Body of pancreas (tissue), 4 donors: Measurements from ENCODE around the gene NUDT7. TPM values are rescaled to one million over a fixed set of nuclear protein-coding genes. Genes with fewer than 3 reads are reported as not detected.

Experiments
- ATAC-seq: fragments of 150-250 bp; one replicate; pipeline ENCODE4 v1.9.1; 2016
- DNase-seq, 4 donors: peaks; one replicate each; pipeline ENCODE4 v3.0.0-alpha.2; 2019
- H3K27ac ChIP-seq, 4 donors: fragments of 200-600 bp; sonication (generic); 1 replicate in 3 of 4; 2 replicates in 1 of 4; pipeline versions ENCODE4 v1.5.1 to v1.6.1; 2016 to 2019; ENCODE audit warnings: mild to moderate bottlenecking in 1 of 4, mixed read lengths in 1 of 4, moderate library complexity in 1 of 4
- H3K27me3 ChIP-seq, 2 donors: fragments of 200-600 bp; sonication (generic); one replicate each; pipeline ENCODE4 v1.6.0; 2016; ENCODE audit warnings: mild to moderate bottlenecking in 1 of 2
- H3K36me3 ChIP-seq, 2 donors: fragments of 200-600 bp; sonication (generic); replicated peaks in 1 of 2; 2 replicates each; pipeline ENCODE4 v1.5.1; 2016; ENCODE audit warnings: low read depth in 2 of 2; ENCODE audit not compliant: insufficient read depth in 1 of 2
- H3K4me1 ChIP-seq: fragments of 200-600 bp; sonication (generic); one replicate; pipeline ENCODE4 v1.6.0; 2016
- H3K4me3 ChIP-seq, 2 donors: fragments of 200-600 bp; sonication (generic); 1 replicate in 1 of 2; 2 replicates in 1 of 2; pipeline ENCODE4 v1.5.1; 2016 to 2019
- H3K9me3 ChIP-seq, 3 donors: fragments of 200-600 bp; sonication (generic); 1 replicate in 2 of 3; 2 replicates in 1 of 3; pipeline ENCODE4 v1.5.1; 2016
- POLR2A ChIP-seq, 3 donors: fragments of 450-650 bp; IDR thresholded peaks; one replicate each; pipeline ENCODE4 v1.6.1; 2016; ENCODE audit warnings: antibody characterized with exemption in 3 of 3, mild to moderate bottlenecking in 2 of 3
- WGBS, 2 donors: methylation state at CpG; one replicate each; pipeline ENCODE4 v1.1.5; 2017; 5-methylcytosine and 5-hydroxymethylcytosine counted together
- intact Hi-C: fragments of 100-400 bp; cut with DNase I; formaldehyde crosslinking; loops from one replicate; pipeline ENCODE4 v1.15.1; 2023
- total RNA-seq, 2 donors: library from RNA; depleted of rRNA; stranded (reverse); fragments of >200 nt; gene quantifications; one replicate each; pipeline ENCODE4 v1.1.0, GENCODE V29; 2016
- TF ChIP-seq, protein P1 (sequence below), 7 experiments: fragments of 450-650 bp in 4 of 7; fragments of 200-600 bp in 3 of 7; sonication (generic) in 3 of 7; IDR thresholded peaks; one replicate each; pipeline ENCODE4 v1.5.1; 2016 to 2019; ENCODE audit warnings: antibody characterized with exemption in 7 of 7

The NUDT7 gene
- total RNA-seq, 2 donors from 2014 or later = 5.2 to 9.2 TPM

DNA sequence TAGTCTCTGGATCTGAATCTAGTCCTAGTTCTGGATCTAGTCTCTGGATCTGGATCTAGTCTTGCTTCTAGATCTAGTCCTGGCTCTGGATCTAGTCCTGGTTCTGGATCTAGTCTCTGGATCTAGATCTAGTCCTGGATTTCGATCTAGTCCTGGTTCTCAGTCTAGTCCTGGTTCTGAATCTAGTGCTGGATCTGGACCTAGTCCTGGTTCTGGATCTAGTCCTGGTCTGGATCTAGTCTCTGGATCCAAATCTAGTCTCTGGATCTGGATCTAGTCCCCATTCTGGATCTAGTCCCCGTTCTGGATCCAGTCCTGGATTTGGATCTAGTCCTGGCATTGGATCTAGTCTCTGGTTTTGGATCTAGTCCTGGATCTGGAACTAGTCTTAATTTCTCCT, 36.2 kb downstream of the NUDT7 start:
- ATAC-seq (no peak), DNase-seq (no peak)
- Histone ChIP-seq H3K4me1 (no peaks in the 10 kb centered on the region), H3K9me3 (no peaks in the 10 kb centered on the region), H3K27me3 (no peaks in the 10 kb centered on the region), H3K4me3 (no peak overlapping the region), H3K36me3 (no peaks in the 10 kb centered on the region), H3K27ac (no peak overlapping the region)
- WGBS, 2 donors = 93 to 94% methylated on average over 2 of the region's 2 CpGs
- intact Hi-C loops = no loop called here
- TF ChIP-seq, protein P1, sequence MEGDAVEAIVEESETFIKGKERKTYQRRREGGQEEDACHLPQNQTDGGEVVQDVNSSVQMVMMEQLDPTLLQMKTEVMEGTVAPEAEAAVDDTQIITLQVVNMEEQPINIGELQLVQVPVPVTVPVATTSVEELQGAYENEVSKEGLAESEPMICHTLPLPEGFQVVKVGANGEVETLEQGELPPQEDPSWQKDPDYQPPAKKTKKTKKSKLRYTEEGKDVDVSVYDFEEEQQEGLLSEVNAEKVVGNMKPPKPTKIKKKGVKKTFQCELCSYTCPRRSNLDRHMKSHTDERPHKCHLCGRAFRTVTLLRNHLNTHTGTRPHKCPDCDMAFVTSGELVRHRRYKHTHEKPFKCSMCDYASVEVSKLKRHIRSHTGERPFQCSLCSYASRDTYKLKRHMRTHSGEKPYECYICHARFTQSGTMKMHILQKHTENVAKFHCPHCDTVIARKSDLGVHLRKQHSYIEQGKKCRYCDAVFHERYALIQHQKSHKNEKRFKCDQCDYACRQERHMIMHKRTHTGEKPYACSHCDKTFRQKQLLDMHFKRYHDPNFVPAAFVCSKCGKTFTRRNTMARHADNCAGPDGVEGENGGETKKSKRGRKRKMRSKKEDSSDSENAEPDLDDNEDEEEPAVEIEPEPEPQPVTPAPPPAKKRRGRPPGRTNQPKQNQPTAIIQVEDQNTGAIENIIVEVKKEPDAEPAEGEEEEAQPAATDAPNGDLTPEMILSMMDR (IDR thresholded peaks at IDR 0.05) = no peak
- TF ChIP-seq POLR2A (IDR thresholded peaks at IDR 0.05) = no peak

DNA sequence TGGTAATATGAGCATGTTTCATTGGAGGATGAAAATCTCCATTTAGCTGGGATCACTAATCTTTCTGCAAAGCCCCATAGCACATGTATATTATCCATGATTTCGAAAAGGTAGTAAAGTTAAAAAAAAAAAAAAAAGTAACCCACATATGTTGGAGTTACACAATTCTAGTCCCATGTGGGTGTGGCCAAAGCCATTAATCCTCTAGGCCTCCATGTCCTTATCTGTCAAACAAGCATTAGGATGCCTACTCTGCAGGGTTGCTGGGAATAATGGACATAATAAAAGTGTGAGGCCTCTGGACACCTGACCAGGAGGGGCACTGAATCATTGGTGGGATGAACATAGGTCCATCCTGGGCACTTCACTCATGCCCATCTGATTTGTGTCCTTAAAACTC, 36.9 kb downstream of the NUDT7 start:
- no peak for ATAC-seq
- Histone ChIP-seq H3K27me3 (no peaks in the 10 kb centered on the region), H3K4me1 (peaks cover 4% of the 10 kb centered on the region), H3K36me3 (no peaks in the 10 kb centered on the region), H3K27ac (no peak overlapping the region), H3K4me3 (no peak overlapping the region), H3K9me3 (no peaks in the 10 kb centered on the region)
- intact Hi-C loops = no loop called here
- TF ChIP-seq, protein P1 (IDR thresholded peaks at IDR 0.05) = no peak
- no peak for TF ChIP-seq POLR2A (IDR thresholded peaks at IDR 0.05)
- WGBS, 2 donors = 78 to 85% methylated on average over 1 of the region's 1 CpG
- DNase-seq = no peak

DNA sequence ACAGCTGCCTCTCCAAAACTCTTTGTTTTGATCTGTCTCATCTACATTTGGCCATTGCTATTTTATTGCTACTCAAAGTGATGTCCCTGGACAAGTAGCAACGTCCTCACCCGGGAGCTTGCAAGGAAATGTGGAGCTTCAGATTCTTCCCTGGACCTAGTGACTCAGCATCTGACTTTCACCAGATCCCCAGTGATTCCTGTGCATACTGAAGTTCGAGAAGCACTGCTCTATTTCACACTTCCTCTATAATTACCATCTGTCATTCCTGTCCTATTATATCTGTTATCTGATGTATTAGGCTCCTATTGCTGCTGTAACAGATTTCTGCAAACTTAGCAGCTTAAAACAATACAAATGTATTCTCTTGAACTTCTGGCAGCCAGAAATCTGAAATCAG, 37.5 kb downstream of the NUDT7 start:
- H3K27ac ChIP-seq = no peak overlapping the region
- peaks cover 10% of the 10 kb centered on the region for H3K4me1 ChIP-seq
- no peak for DNase-seq
- no peak overlapping the region for H3K4me3 ChIP-seq
- intact Hi-C loops = no loop called here
- TF ChIP-seq, protein P1 (IDR thresholded peaks at IDR 0.05) = no peak
- no peak for TF ChIP-seq POLR2A (IDR thresholded peaks at IDR 0.05)
- H3K27me3 ChIP-seq = no peaks in the 10 kb centered on the region
- H3K36me3 ChIP-seq = no peaks in the 10 kb centered on the region
- WGBS, 2 donors = 64 to 66% methylated on average over 3 of the region's 3 CpGs
- no peaks in the 10 kb centered on the region for H3K9me3 ChIP-seq
- no peak for ATAC-seq

DNA sequence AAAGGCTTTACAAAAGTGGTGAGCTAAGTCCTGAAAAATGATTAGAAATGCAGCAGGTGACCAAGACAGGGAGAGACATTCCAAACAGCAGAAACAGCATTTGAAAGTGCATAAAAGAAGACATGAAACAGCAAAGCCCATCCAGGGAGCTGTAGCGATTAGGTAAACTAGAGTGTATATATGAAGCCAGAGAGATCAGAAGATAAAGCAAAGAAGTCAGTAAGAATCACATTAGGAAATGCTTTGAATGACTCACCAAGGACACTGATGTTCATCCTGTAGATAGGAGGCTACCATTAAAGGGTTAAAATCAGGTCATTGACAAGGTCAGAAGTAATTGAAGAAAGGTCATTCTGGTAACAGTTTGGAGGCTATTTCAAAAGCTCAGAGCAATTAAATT, 38.5 kb downstream of the NUDT7 start:
- Histone ChIP-seq H3K36me3 (no peaks in the 10 kb centered on the region), H3K4me1 (peaks cover 12% of the 10 kb centered on the region), H3K4me3 (no peak overlapping the region), H3K27ac (no peak overlapping the region), H3K27me3 (no peaks in the 10 kb centered on the region), H3K9me3 (no peaks in the 10 kb centered on the region)
- TF ChIP-seq, protein P1 (IDR thresholded peaks at IDR 0.05) = no peak
- no peak for TF ChIP-seq POLR2A (IDR thresholded peaks at IDR 0.05)
- intact Hi-C loops = no loop called here
- ATAC-seq (no peak), DNase-seq (no peak)
- WGBS, 2 donors = 61 to 67% methylated on average over 1 of the region's 1 CpG

DNA sequence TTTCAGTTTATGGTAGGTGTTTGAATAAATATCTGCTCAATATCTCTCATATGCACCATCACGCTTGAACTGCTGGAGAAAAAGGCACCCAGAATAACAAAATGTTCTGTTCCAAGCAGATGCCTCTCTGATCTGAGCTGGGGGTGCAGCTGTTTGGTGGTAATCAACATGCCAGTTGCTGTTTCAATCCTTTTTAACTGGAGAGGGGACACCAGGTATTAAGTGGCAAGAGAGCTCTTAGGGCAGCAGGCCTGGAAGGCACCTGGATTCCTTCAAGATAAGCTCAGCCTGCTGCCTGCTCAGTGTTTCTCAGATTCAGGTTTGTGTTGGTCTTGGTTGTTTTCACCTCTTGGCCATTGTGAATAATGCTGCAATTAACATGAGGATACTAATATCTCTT, 38.9 kb downstream of the NUDT7 start:
- H3K9me3 ChIP-seq = no peaks in the 10 kb centered on the region
- H3K27me3 ChIP-seq = no peaks in the 10 kb centered on the region
- intact Hi-C loops = no loop called here
- DNase-seq = peak in 2 of 4 donors; percentile 12 to 13
- no peaks in the 10 kb centered on the region for H3K36me3 ChIP-seq
- H3K27ac ChIP-seq = no peak overlapping the region
- no peak overlapping the region for H3K4me3 ChIP-seq
- peaks cover 12% of the 10 kb centered on the region for H3K4me1 ChIP-seq
- WGBS, 2 donors = 83 to 87% methylated on average over 1 of the region's 1 CpG
- TF ChIP-seq, protein P1 (IDR thresholded peaks at IDR 0.05) = no peak
- TF ChIP-seq POLR2A (IDR thresholded peaks at IDR 0.05) = no peak
- no peak for ATAC-seq
